GM21737 (cell line): Measurements from ENCODE around the gene STRA6.

ENCODE experiments used
- ATAC-seq: cut with Tn5 transposase; IDR thresholded peaks from one replicate; pipeline ENCODE4 v1.9.1; 2021; ENCODE audit warnings: mild to moderate bottlenecking, moderate library complexity; ENCODE audit not compliant: unreplicated experiment

STRA6 gene

DNA sequence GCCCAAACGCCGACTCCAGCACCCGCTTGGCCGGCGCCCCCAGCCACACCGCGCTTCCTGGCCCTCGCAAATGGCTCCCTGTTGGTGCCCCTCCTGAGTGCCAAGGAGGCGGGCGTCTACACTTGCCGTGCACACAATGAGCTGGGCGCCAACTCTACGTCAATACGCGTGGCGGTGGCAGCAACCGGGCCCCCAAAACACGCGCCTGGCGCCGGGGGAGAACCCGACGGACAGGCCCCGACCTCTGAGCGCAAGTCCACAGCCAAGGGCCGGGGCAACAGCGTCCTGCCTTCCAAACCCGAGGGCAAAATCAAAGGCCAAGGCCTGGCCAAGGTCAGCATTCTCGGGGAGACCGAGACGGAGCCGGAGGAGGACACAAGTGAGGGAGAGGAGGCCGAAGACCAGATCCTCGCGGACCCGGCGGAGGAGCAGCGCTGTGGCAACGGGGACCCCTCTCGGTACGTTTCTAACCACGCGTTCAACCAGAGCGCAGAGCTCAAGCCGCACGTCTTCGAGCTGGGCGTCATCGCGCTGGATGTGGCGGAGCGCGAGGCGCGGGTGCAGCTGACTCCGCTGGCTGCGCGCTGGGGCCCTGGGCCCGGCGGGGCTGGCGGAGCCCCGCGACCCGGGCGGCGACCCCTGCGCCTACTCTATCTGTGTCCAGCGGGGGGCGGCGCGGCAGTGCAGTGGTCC lies 68.7 kb downstream of the STRA6 start:
- ATAC-seq: no peak

GRCh38 chr15:74132681-74133651 lies 69.6 kb downstream of the STRA6 start:
- no peak for ATAC-seq

DNA sequence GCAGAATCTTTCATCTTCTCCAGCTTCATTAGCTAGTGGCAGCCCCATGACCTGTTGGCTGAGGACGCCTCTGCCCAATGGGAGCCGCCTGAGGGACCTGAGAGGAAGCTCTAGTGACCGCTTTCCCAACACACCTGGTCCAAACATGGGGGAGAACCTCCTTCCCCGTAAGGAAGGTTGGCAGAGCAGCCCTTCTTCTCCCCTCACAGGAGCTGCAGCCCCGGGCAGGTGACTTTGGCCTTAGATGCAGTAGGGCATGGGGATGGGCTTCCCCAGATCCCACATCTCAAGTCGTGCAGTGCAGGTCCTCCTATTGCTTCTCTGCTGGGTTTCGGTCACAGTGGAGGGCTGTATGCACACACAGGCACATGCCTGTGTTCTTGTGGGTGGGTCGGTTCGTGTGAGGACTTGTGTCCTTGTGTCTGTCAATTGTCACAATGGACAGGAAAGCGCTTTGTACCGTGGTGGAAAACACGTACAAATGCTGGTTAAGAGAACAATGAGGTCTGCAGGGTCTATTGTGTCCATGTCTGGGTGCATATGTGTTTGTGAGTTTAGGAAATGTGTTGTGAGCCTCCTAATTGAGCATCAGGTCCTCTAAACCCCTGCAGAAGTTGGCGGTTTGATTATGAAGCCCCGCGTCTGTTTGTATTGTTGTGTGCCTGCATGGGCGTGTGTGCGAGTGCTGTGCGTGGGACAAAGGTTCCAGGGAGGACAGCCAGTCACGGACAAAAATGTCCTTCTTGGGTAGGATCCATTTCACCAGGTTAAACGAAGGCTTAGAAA lies 70.8 kb downstream of the STRA6 start:
- ATAC-seq: no peak

DNA sequence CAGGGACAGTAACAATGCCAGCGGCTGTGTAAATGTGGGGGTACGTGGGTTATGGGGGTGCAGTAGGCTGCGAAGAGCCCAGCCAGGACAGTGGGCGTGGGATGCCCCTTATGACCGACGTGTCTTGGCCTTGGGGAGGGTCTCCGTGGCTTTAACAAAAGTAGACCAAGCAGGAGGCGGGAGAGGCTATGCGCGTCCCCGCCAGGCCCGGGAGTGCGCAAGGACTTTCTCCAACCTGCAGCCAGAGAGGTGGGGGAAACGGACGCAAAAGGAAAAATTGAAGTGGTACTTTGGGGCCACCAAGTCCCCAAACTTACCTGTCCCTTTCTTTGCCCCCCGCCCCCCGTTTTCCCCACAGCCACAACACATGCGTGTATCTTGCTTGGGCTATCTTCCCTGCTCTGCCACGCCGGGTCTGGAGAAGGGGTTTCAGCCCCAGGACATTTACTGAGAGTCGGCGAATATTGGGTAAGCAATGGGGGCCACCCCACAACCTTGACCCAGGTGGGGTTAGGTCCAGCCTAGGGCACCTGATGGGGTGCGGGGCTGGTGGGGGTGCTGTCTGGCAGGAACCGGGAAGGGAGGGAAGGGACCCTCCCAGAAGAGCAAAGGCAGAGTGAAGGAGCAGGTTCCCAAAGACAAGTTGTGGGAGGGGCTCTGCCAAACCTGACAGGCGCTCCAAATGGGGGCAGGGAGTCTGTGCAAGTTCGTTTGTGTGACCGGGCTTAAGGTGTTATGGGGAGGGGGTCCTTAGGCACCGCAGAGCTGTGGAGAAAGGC lies 71.5 kb downstream of the STRA6 start:
- no peak for ATAC-seq

DNA sequence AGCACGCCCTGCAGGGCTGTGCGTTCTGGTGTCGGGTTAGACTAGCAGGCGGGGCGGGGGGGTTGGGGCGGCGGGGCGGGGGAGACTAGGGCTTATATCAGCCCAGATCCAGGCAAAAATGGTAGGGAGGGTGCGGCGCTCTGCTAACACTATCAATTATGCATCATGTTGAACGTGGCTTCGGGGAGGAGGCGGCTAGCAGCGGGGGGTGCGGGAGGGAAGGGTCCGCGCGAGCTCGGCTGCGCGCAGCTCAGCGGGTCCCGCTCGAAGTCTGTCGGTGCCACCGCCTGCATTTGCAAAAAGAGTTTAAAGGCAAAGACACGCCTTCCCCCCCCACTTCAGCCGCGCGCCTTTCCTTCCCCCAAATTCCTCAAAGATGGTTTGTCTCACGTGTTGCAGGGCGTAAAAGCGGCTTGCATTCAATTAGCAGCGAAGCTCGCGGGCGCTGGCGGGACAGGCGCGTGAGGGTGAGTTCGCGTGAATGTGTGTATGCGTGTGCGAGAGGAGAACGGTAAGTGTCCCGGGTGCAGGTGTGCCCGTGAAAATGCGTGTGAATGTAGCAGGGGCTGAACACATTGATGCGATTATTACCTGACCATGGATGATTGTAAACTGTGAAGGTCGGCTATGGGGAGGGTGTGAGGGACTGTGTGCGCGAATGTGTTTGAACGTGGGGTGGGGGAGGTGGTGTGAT lies 72.3 kb downstream of the STRA6 start, which contains the start of gene ISLR2:
ISLR2 (plus strand) TSS at position 432 of the 694 bp plus-strand sequence. CDS start 2,169 bp downstream, outside the sequence.
- ATAC-seq: no peak

DNA sequence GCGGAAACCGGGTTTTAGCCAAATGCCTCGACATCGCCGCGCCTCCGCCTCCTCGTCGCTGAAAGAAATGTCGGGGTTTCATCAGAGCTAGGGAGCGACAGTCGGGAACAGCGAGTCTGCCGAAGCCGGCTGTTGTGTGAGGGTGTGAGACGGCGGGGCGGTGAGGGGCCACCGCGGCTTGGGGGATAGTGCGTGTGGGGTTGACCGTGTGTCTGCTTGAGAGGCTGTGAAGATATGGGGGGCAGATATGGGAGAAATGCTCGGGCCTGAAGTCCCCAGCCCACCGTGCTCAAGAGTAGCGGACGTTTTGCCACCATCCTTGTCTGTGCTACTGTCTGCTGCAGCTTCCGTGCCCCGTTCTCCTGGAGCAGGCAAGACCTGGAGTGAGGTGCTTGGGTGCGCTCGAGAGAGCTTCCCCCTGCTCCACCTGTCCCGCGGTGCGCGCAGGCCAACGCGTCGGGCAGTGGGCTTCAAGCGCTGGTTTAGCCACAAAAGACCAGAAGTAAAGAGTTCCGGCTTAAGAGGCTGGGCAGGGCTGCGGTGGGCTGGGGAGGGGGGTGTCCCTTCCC lies 72.9 kb downstream of the STRA6 start:
- no peak for ATAC-seq
